Measurements from ENCODE around the gene OR14A16.

The OR14A16 gene

DNA sequence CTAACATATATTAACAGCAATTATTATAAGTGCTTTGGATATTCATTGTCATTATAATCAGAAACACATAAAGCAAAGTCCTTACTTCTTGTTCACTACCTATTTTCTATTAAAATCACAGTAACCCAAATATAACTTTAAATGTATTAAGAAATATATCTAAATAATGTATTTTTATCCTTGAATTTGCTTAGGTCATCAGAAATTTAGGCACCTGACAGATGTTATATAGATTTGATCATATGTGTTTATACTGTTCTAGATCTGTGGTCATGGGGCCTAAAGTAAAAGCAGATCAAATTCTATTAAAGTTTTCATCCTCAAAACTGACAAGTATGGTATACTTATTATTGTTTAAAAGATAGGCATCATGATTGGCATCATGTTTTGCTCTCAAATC, 54.3 kb downstream of the OR14A16 start:
- no peak for DNase-seq (ENCODE audit: low read depth)

Measured in ELR (cell line).